Vagina (tissue), 2 donors: ENCODE data around the gene TM4SF5.

Experiments
- CTCF ChIP-seq, 3 experiments: fragments of 450-650 bp in 2 of 3; fragments of 200-600 bp in 1 of 3; sonication (generic) in 1 of 3; IDR thresholded peaks; one replicate each; pipeline ENCODE4 v1.5.1; 2017 to 2019; ENCODE audit warnings: antibody characterized with exemption in 3 of 3, mild to moderate bottlenecking in 2 of 3, moderate library complexity in 2 of 3
- POLR2A ChIP-seq, 2 donors: fragments of 450-650 bp; IDR thresholded peaks; one replicate each; pipeline ENCODE4 v1.6.1; 2017; ENCODE audit warnings: antibody characterized with exemption in 2 of 2, mild to moderate bottlenecking in 2 of 2, moderate library complexity in 2 of 2
- POLR2AphosphoS5 ChIP-seq, 2 donors: sonication (generic); formaldehyde crosslinking; IDR thresholded peaks; one replicate each; pipeline ENCODE4 v1.9.0; 2017; ENCODE audit warnings: antibody characterized with exemption in 2 of 2, mild to moderate bottlenecking in 2 of 2, low read depth in 1 of 2; ENCODE audit not compliant: insufficient read depth in 1 of 2

- TF ChIP-seq CTCF (IDR thresholded peaks at IDR 0.05): no peak
- no peak for TF ChIP-seq POLR2A (IDR thresholded peaks at IDR 0.05)
- TF ChIP-seq POLR2AphosphoS5 (IDR thresholded peaks at IDR 0.05; ENCODE audit: insufficient read depth in 1 of 2, low read depth in 1 of 2): no peak
Measured at GRCh38 chr17:4725646-4726310, 45.9 kb upstream of the TM4SF5 start.
